Thymus (tissue), 11 donors: ENCODE results near the gene ANKRD22. TPM values are rescaled to one million over a fixed set of nuclear protein-coding genes. Genes with fewer than 3 reads are reported as not detected.

Experiments used
- DNase-seq, 9 donors: peaks; one replicate each; pipeline ENCODE4 v3.0.0-alpha.2; 2013; ENCODE audit warnings: low spot score in 9 of 9, low read depth in 6 of 9, missing footprints in 1 of 9
- H3K27ac ChIP-seq, 2 donors: one replicate each; pipeline ENCODE4 v1.5.1; 2013; ENCODE audit warnings: control low read depth in 1 of 2, low read depth in 1 of 2, low read length in 1 of 2, mild to moderate bottlenecking in 1 of 2, moderate library complexity in 1 of 2
- H3K27me3 ChIP-seq, 2 donors: one replicate each; pipeline ENCODE4 v1.5.1; 2013; ENCODE audit warnings: low read length in 1 of 2; ENCODE audit not compliant: control insufficient read depth in 2 of 2, insufficient read depth in 1 of 2
- H3K36me3 ChIP-seq, 2 donors: one replicate each; pipeline ENCODE4 v1.5.1; 2013; ENCODE audit warnings: low read length in 1 of 2, mild to moderate bottlenecking in 1 of 2, moderate library complexity in 1 of 2; ENCODE audit not compliant: control insufficient read depth in 2 of 2, insufficient read depth in 2 of 2
- H3K4me1 ChIP-seq, 2 donors: one replicate each; pipeline ENCODE4 v1.5.1; 2013; ENCODE audit warnings: low read length in 2 of 2; ENCODE audit not compliant: control insufficient read depth in 2 of 2, insufficient read depth in 2 of 2
- H3K4me3 ChIP-seq, 2 donors: one replicate each; pipeline ENCODE4 v1.5.1; 2013; ENCODE audit warnings: low read length in 2 of 2, control low read depth in 1 of 2, mild to moderate bottlenecking in 1 of 2
- H3K9me3 ChIP-seq, 2 donors: one replicate each; pipeline ENCODE4 v1.5.1; 2013; ENCODE audit warnings: low read length in 1 of 2, mild to moderate bottlenecking in 1 of 2; ENCODE audit not compliant: control insufficient read depth in 2 of 2, insufficient read depth in 1 of 2
- WGBS: extraction: QIAGEN DNeasy Blood & Tissue Kit; methylation state at CpG from one replicate; pipeline ENCODE4 v1.1.7; 2013; 5-methylcytosine and 5-hydroxymethylcytosine counted together
- polyA plus RNA-seq: library from polyadenylated mRNA; stranded (reverse); fragments of 200-250 nt; gene quantifications from one replicate; pipeline ENCODE4 v1.2.3, GENCODE V29; 2013
- total RNA-seq: library from RNA; stranded (reverse); fragments of 120-200 nt; gene quantifications from one replicate; pipeline ENCODE4 v1.2.4, GENCODE V29; 2013
- donor health status: healthy.

ANKRD22 gene
- total and polyA plus RNA-seq, 2 donors = 11.6 to 15.5 TPM

GRCh38 chr10:88813200-88813599 lies 38.4 kb downstream of the ANKRD22 start:
- Histone ChIP-seq H3K27me3 (no peaks in the 10 kb centered on the region), H3K4me1 (peaks cover 9 to 18% of the 10 kb centered on the region in 2 donors), H3K4me3 (no peak overlapping the region), H3K36me3 (no peaks in the 10 kb centered on the region), H3K9me3 (no peaks in the 10 kb centered on the region), H3K27ac (no peak overlapping the region)
- 97% methylated on average over 6 of the region's 6 CpGs for WGBS
- no peak for DNase-seq

GRCh38 chr10:88810196-88810961 lies 41.3 kb downstream of the ANKRD22 start:
- Histone ChIP-seq H3K36me3 (no peaks in the 10 kb centered on the region), H3K27ac (peak overlapping the region in 1 of 2 donors; percentile 59), H3K4me3 (no peak overlapping the region), H3K9me3 (no peaks in the 10 kb centered on the region), H3K27me3 (no peaks in the 10 kb centered on the region), H3K4me1 (peaks cover 9 to 14% of the 10 kb centered on the region in 2 donors)
- DNase-seq = peak in 8 of 9 donors; percentile 44 to 84 (median 62)
- WGBS = 49% methylated on average over 5 of the region's 5 CpGs

GRCh38 chr10:88809621-88810020 lies 42.0 kb downstream of the ANKRD22 start:
- H3K4me3 ChIP-seq = no peak overlapping the region
- WGBS = 35% methylated on average over 4 of the region's 4 CpGs
- peak in 5 of 9 donors; percentile 43 to 76 (median 53) for DNase-seq
- peak overlapping the region in 1 of 2 donors; percentile 59 for H3K27ac ChIP-seq
- peaks cover 9 to 14% of the 10 kb centered on the region in 2 donors for H3K4me1 ChIP-seq
- no peaks in the 10 kb centered on the region for H3K9me3 ChIP-seq
- H3K36me3 ChIP-seq = no peaks in the 10 kb centered on the region
- H3K27me3 ChIP-seq = no peaks in the 10 kb centered on the region

GRCh38 chr10:88805924-88806323 lies 45.7 kb downstream of the ANKRD22 start:
- H3K4me3 ChIP-seq = no peak overlapping the region
- no peak overlapping the region for H3K27ac ChIP-seq

GRCh38 chr10:88805361-88805760 lies 46.3 kb downstream of the ANKRD22 start:
- DNase-seq = no peak
- Histone ChIP-seq H3K36me3 (no peaks in the 10 kb centered on the region), H3K27ac (no peak overlapping the region), H3K4me3 (no peak overlapping the region), H3K27me3 (no peaks in the 10 kb centered on the region), H3K9me3 (no peaks in the 10 kb centered on the region), H3K4me1 (peaks cover 9 to 12% of the 10 kb centered on the region in 2 donors)
- WGBS = 6% methylated on average over 2 of the region's 2 CpGs

More at GRCh38 chr10:88805924-88806323, 45.7 kb downstream of the ANKRD22 start:
- 96% methylated on average over 3 of the region's 3 CpGs for whole genome bisulfite sequencing
- Histone ChIP-seq H3K9me3 (no peaks in the 10 kb centered on the region), H3K4me1 (peaks cover 9 to 14% of the 10 kb centered on the region in 2 donors), H3K27me3 (no peaks in the 10 kb centered on the region), H3K36me3 (no peaks in the 10 kb centered on the region)
- DNase-seq = no peak

GRCh38 chr10:88804083-88804812 lies 47.4 kb downstream of the ANKRD22 start:
- no peaks in the 10 kb centered on the region for H3K27me3 ChIP-seq
- DNase-seq = no peak
- no peaks in the 10 kb centered on the region for H3K9me3 ChIP-seq
- WGBS = 93% methylated on average over 6 of the region's 6 CpGs
- peaks cover 0 to 3% of the 10 kb centered on the region in 2 donors for H3K4me1 ChIP-seq
- H3K4me3 ChIP-seq = no peak overlapping the region
- H3K36me3 ChIP-seq = no peaks in the 10 kb centered on the region
- no peak overlapping the region for H3K27ac ChIP-seq

GRCh38 chr10:88803641-88804040 lies 48.0 kb downstream of the ANKRD22 start:
- Histone ChIP-seq H3K4me3 (no peak overlapping the region), H3K36me3 (no peaks in the 10 kb centered on the region), H3K4me1 (peaks cover 0 to 3% of the 10 kb centered on the region in 2 donors), H3K27ac (no peak overlapping the region), H3K27me3 (no peaks in the 10 kb centered on the region), H3K9me3 (no peaks in the 10 kb centered on the region)
- 97% methylated on average over 2 of the region's 2 CpGs for WGBS
- DNase-seq = no peak

- no peaks in the 10 kb centered on the region for H3K9me3 ChIP-seq
- no peak for DNase-seq
- H3K27me3 ChIP-seq = no peaks in the 10 kb centered on the region
- H3K27ac ChIP-seq = no peak within 1 kb of the TSS
- WGBS = over 99% methylated on average over 2 of the region's 2 CpGs
- no peak within 1 kb of the TSS for H3K4me3 ChIP-seq
- H3K4me1 ChIP-seq = no peaks in the 10 kb centered on the region
- H3K36me3 ChIP-seq = no peaks in the 10 kb centered on the region
Measured at GRCh38 chr10:88802523-88803285, 48.9 kb downstream of the ANKRD22 start, which contains the start of gene LIPM. TSS of gene LIPM (plus strand) at chr10:88802730. CDS start at chr10:88802897, 167 bp downstream.
